Endometrial microvascular endothelial cells (primary cell): ENCODE measurements around the gene EPHB1. TPM values are rescaled to one million over a fixed set of nuclear protein-coding genes. Genes with fewer than 3 reads are reported as not detected.
"Not testable (repeated sequence)": the region's sequence is repeated elsewhere in the genome, so short reads cannot be mapped to it uniquely, and the experiment has no call there.

ENCODE experiments used
- in situ Hi-C: cut with HindIII; loops from 2 replicates; pipeline ENCODE4 v1.10.0; 2017; ENCODE audit warnings: low sequenced_read_pairs, low pct_unique_long_range_greater_than_20kb; ENCODE audit errors: inconsistent ontology term
- total RNA-seq: library from RNA; depleted of rRNA; stranded (reverse); fragments of >200 nt; gene quantifications from one replicate; pipeline ENCODE4 v1.2.3, GENCODE V29; 2015; ENCODE audit errors: inconsistent ontology term

The EPHB1 gene
- total RNA-seq, 1 donor from 2014 or later: 0.37 TPM

- in situ Hi-C loops: not testable (repeated sequence)
Measured at GRCh38 chr3:135114551-135114950, 319.5 kb downstream of the EPHB1 start.

GRCh38 chr3:135117977-135118376 is 322.9 kb downstream of the EPHB1 start:
- in situ Hi-C loops: no loop called here

- in situ Hi-C loops: no loop called here
Measured at GRCh38 chr3:135118792-135119191, 323.7 kb downstream of the EPHB1 start.

- in situ Hi-C loops: no loop called here
Measured at GRCh38 chr3:135125171-135125801, 330.2 kb downstream of the EPHB1 start.

- in situ Hi-C loops: no loop called here
Measured at GRCh38 chr3:135127946-135128470, 332.9 kb downstream of the EPHB1 start.

- in situ Hi-C loops: no loop called here
Measured at GRCh38 chr3:135128818-135129217, 333.8 kb downstream of the EPHB1 start.

GRCh38 chr3:135131290-135131689 is 336.2 kb downstream of the EPHB1 start:
- in situ Hi-C loops: no loop called here

- in situ Hi-C loops: no loop called here
Measured at GRCh38 chr3:135133905-135134683, 339.0 kb downstream of the EPHB1 start.

GRCh38 chr3:135134684-135135075 is 339.6 kb downstream of the EPHB1 start:
- in situ Hi-C loops: no loop called here

GRCh38 chr3:135135445-135135844 is 340.4 kb downstream of the EPHB1 start:
- in situ Hi-C loops: no loop called here

- in situ Hi-C loops: no loop called here
Measured at GRCh38 chr3:135136361-135137100, 341.5 kb downstream of the EPHB1 start.

- in situ Hi-C loops: no loop called here
Measured at GRCh38 chr3:135137296-135137695, 342.2 kb downstream of the EPHB1 start.

GRCh38 chr3:135138776-135139175 is 343.7 kb downstream of the EPHB1 start:
- in situ Hi-C loops: no loop called here

GRCh38 chr3:135140591-135140990 is 345.5 kb downstream of the EPHB1 start:
- in situ Hi-C loops: no loop called here

- in situ Hi-C loops: no loop called here
Measured at GRCh38 chr3:135141160-135141559, 346.1 kb downstream of the EPHB1 start.

- in situ Hi-C loops: no loop called here
Measured at GRCh38 chr3:135141672-135142071, 346.6 kb downstream of the EPHB1 start.

- in situ Hi-C loops: no loop called here
Measured at GRCh38 chr3:135142530-135142929, 347.5 kb downstream of the EPHB1 start.

GRCh38 chr3:135143474-135143873 is 348.4 kb downstream of the EPHB1 start:
- in situ Hi-C loops: no loop called here

GRCh38 chr3:135145581-135145980 is 350.5 kb downstream of the EPHB1 start:
- in situ Hi-C loops: no loop called here

- in situ Hi-C loops: no loop called here
Measured at GRCh38 chr3:135147657-135148056, 352.6 kb downstream of the EPHB1 start.
